SK-N-SH (cell line): ENCODE results near the gene DDO. TPM values are rescaled to one million over a fixed set of nuclear protein-coding genes. Genes with fewer than 3 reads are reported as not detected.

Experiments
- CTCF ChIA-PET: fragments of 300-600, 350-600 bp; formaldehyde crosslinking; extraction: SDS; loops from one replicate; lab custom pipeline; 2021; lab: Yijun Ruan, JAX
- POLR2A ChIA-PET: fragments of 350-600 bp; sonication (Branson Sonifier 250); formaldehyde crosslinking; extraction: SDS; loops from one replicate; lab custom pipeline; 2020; ENCODE audit warnings: antibody characterized with exemption, inconsistent platforms; lab: Yijun Ruan, JAX
- DNase-seq: peaks from one replicate; pipeline ENCODE4 v3.0.0; 2012
- H2AFZ ChIP-seq: fragments of 200-600 bp; sonication (generic); 2 replicates; pipeline ENCODE4 v1.8.1; 2016; ENCODE audit warnings: antibody characterized with exemption, mild to moderate bottlenecking, low read depth
- H3F3A ChIP-seq: fragments of 200-600 bp; sonication (generic); replicated peaks from 2 replicates; pipeline ENCODE3; 2016; ENCODE audit warnings: antibody characterized with exemption, mild to moderate bottlenecking; ENCODE audit not compliant: insufficient read depth
- H3K27ac ChIP-seq, 2 experiments: fragments of 200-500 bp in 1 of 2; fragments of 200-600 bp in 1 of 2; sonication (Bioruptor generic) in 1 of 2; sonication (generic), shearing (Covaris generic) in 1 of 2; 2 replicates each; pipeline versions ENCODE4 v1.5.1 to v1.6.1; 2014 to 2016; ENCODE audit warnings: low read depth in 2 of 2, inconsistent platforms in 1 of 2, low read length in 1 of 2, mild to moderate bottlenecking in 1 of 2, mixed read lengths in 1 of 2
- H3K27me3 ChIP-seq: fragments of 200-600 bp; sonication (generic), shearing (Covaris generic); 2 replicates; pipeline ENCODE4 v1.6.1; 2016; ENCODE audit warnings: mixed run types; ENCODE audit not compliant: insufficient read depth
- H3K36me3 ChIP-seq, 2 experiments: fragments of 200-500 bp in 1 of 2; fragments of 200-600 bp in 1 of 2; sonication (Bioruptor generic) in 1 of 2; sonication (generic) in 1 of 2; replicated peaks in 1 of 2; 2 replicates each; pipeline versions ENCODE3 to v1.5.1; 2014 to 2016; ENCODE audit warnings: low read length in 1 of 2, mild to moderate bottlenecking in 1 of 2; ENCODE audit not compliant: insufficient read depth in 2 of 2, control insufficient read depth in 1 of 2
- H3K4me1 ChIP-seq, 2 experiments: fragments of 200-500 bp in 1 of 2; fragments of 200-600 bp in 1 of 2; sonication (Bioruptor generic) in 1 of 2; sonication (generic), shearing (Covaris generic) in 1 of 2; 2 replicates each; pipeline versions ENCODE4 v1.5.1 to v1.6.1; 2014 to 2016; ENCODE audit warnings: low read depth in 1 of 2, low read length in 1 of 2, mixed run types in 1 of 2; ENCODE audit not compliant: insufficient read depth in 2 of 2, control insufficient read depth in 1 of 2
- H3K4me2 ChIP-seq: fragments of 200-600 bp; sonication (generic), shearing (Covaris generic); 2 replicates; pipeline ENCODE4 v1.6.1; 2017; ENCODE audit warnings: mixed run types
- H3K4me3 ChIP-seq, 2 experiments: fragments of 200-500 bp in 1 of 2; fragments of 200-600 bp in 1 of 2; sonication (Bioruptor generic) in 1 of 2; sonication (generic), shearing (Covaris generic) in 1 of 2; 2 replicates each; pipeline versions ENCODE4 v1.5.1 to v1.8.1; 2014 to 2016; ENCODE audit warnings: low read depth in 2 of 2, inconsistent platforms in 1 of 2, low read length in 1 of 2, mild to moderate bottlenecking in 1 of 2, mixed read lengths in 1 of 2, moderate library complexity in 1 of 2
- H3K79me2 ChIP-seq: fragments of 200-600 bp; sonication (generic); 2 replicates; pipeline ENCODE4 v1.8.1; 2017; ENCODE audit warnings: mild to moderate bottlenecking; ENCODE audit not compliant: insufficient read depth
- H3K9ac ChIP-seq: fragments of 200-600 bp; sonication (generic); 2 replicates; pipeline ENCODE4 v1.6.1; 2017; ENCODE audit warnings: mixed run types
- H3K9me2 ChIP-seq: fragments of 200-600 bp; sonication (generic); 2 replicates; pipeline ENCODE4 v1.6.1; 2017; ENCODE audit warnings: mixed run types
- H3K9me3 ChIP-seq: fragments of 200-600 bp; sonication (generic); 2 replicates; pipeline ENCODE4 v1.6.1; 2017; ENCODE audit warnings: mixed run types, mild to moderate bottlenecking, moderate library complexity
- H4K20me1 ChIP-seq: fragments of 200-600 bp; sonication (generic); 2 replicates; pipeline ENCODE4 v1.6.1; 2017; ENCODE audit warnings: mild to moderate bottlenecking, mixed run types; ENCODE audit not compliant: insufficient read depth
- CHD2 ChIP-seq: fragments of 150-350 bp; IDR thresholded peaks from 2 replicates; pipeline ENCODE4 v1.6.1; 2018; ENCODE audit warnings: low read length; ENCODE audit not compliant: partially characterized antibody
- ELF1 ChIP-seq: IDR thresholded peaks from 2 replicates; pipeline ENCODE4 v1.4.0; 2012
- GABPA ChIP-seq: IDR thresholded peaks from 2 replicates; pipeline ENCODE4 v1.4.0; 2012; ENCODE audit warnings: low read depth, mild to moderate bottlenecking
- GATA2 ChIP-seq: sonication (generic); formaldehyde crosslinking; IDR thresholded peaks from 2 replicates; pipeline ENCODE4 v1.5.0; 2020; ENCODE audit warnings: mild to moderate bottlenecking, missing genetic modification reagents
- JUND ChIP-seq: IDR thresholded peaks from 2 replicates; pipeline ENCODE4 v1.4.0; 2012
- MAX ChIP-seq: IDR thresholded peaks from 2 replicates; pipeline ENCODE4 v1.4.0; 2012; ENCODE audit warnings: low read depth
- MEF2A ChIP-seq: IDR thresholded peaks from 2 replicates; pipeline ENCODE4 v1.4.0; 2012; ENCODE audit warnings: low read depth, borderline replicate concordance
- NFIC ChIP-seq: IDR thresholded peaks from 2 replicates; pipeline ENCODE4 v1.4.0; 2012; ENCODE audit warnings: borderline replicate concordance
- NRF1 ChIP-seq: IDR thresholded peaks from 2 replicates; pipeline ENCODE4 v1.6.1; 2012; ENCODE audit warnings: low read depth, mild to moderate bottlenecking, low read length
- RAD21 ChIP-seq: IDR thresholded peaks from 2 replicates; pipeline ENCODE4 v1.6.1; 2012; ENCODE audit warnings: mild to moderate bottlenecking, low read length
- RCOR1 ChIP-seq: fragments of 150-350 bp; IDR thresholded peaks from 2 replicates; pipeline ENCODE4 v1.6.1; 2017; ENCODE audit warnings: antibody characterized with exemption, low read length
- RFX5 ChIP-seq: IDR thresholded peaks from 2 replicates; pipeline ENCODE4 v1.6.1; 2012; ENCODE audit warnings: mild to moderate bottlenecking, improper control_type of control experiment, low read length
- RXRA ChIP-seq: IDR thresholded peaks from 2 replicates; pipeline ENCODE4 v1.4.0; 2012; ENCODE audit warnings: low read depth, mild to moderate bottlenecking, borderline replicate concordance
- TCF12 ChIP-seq: IDR thresholded peaks from 2 replicates; pipeline ENCODE4 v1.4.0; 2012
- WGBS: methylation state at CpG from one replicate; pipeline ENCODE4 v1.1.6; 2017; ENCODE audit warnings: low lambda C conversion rate; 5-methylcytosine and 5-hydroxymethylcytosine counted together
- polyA plus RNA-seq, 3 experiments: library from polyadenylated mRNA; depleted of rRNA; stranded (reverse); fragments of >200 nt; gene quantifications; 2 replicates each; pipeline ENCODE4 v1.2.3, GENCODE V29; 2012
- TF ChIP-seq, protein P1 (sequence below): IDR thresholded peaks from 2 replicates; pipeline ENCODE4; 2012

The DDO gene
- polyA plus RNA-seq, 1 of the 3 experiments (the other 2 are of a cell fraction), result 0.79 TPM

DNA sequence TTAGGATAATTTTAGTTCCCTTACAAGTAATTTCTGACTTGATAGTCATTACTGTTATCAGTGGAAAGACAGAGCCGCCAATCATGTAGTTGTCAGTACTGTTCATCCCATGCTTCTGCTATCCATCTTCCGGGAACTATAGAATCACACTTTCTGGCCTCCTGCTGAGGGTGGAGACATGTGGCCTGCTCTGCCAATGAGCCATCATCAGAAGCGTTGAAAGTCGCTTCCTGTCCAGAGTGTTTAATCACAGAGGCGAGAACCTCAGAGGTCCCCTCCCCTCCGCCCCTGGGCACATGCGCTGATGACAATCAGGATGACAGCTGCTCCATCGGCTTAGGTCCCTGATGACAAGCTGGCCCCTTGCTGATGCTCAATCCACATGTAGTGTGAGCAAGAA, 3.0 kb downstream of the DDO start:
- Histone ChIP-seq H4K20me1 (no peaks in the 10 kb centered on the region), H3K36me3 (no peaks in the 10 kb centered on the region), H3F3A (no peaks in the 10 kb centered on the region), H2AFZ (no peak overlapping the region), H3K9ac (no peak overlapping the region), H3K4me3 (no peak overlapping the region), H3K79me2 (no peaks in the 10 kb centered on the region)
- CTCF ChIA-PET, result interaction anchor here (1.6 kb wide), 1 partner anchor 373 kb away, joined by 5 read pairs; no protein-coding TSS in a partner anchor
- no peak for DNase-seq
- TF ChIP-seq NRF1 (no peak), ELF1 (no peak), GABPA (no peak), RAD21 (no peak), CHD2 (no peak), TCF12 (no peak)
- TF ChIP-seq, all 33 proteins: peak for 0
- Histone ChIP-seq H3K4me1 (peaks cover 0 to 12% of the 10 kb centered on the region in 2 experiments; a peak in 1 of 4 replicates), H3K27ac (no peak overlapping the region), H3K27me3 (no peaks in the 10 kb centered on the region), H3K9me2 (no peaks in the 10 kb centered on the region), H3K4me2 (no peak overlapping the region), H3K9me3 (no peaks in the 10 kb centered on the region)
- 59% methylated on average over 5 of the region's 8 CpGs for WGBS
- POLR2A ChIA-PET, result no interaction called here

GRCh38 chr6:110410511-110410910, 4.9 kb downstream of the DDO start:
- Histone ChIP-seq H3K9ac (no peak overlapping the region), H3K36me3 (no peaks in the 10 kb centered on the region), H3K27me3 (no peaks in the 10 kb centered on the region), H3K79me2 (no peaks in the 10 kb centered on the region), H3K9me2 (no peaks in the 10 kb centered on the region), H3K27ac (no peak overlapping the region), H3K9me3 (no peaks in the 10 kb centered on the region), H4K20me1 (no peaks in the 10 kb centered on the region), H3F3A (no peaks in the 10 kb centered on the region), H2AFZ (no peak overlapping the region), H3K4me1 (peaks cover 0 to 12% of the 10 kb centered on the region in 2 experiments; a peak in 1 of 4 replicates), H3K4me2 (no peak overlapping the region), H3K4me3 (no peak overlapping the region)
- CTCF ChIA-PET, result interaction anchor here (0.7 to 1.3 kb wide), 3 partner anchors 15 to 357 kb away, joined by 3 read pairs; no protein-coding TSS in a partner anchor
- 73% methylated on average over 4 of the region's 4 CpGs for WGBS
- no peak for TF ChIP-seq RFX5
- TF ChIP-seq, protein P1, sequence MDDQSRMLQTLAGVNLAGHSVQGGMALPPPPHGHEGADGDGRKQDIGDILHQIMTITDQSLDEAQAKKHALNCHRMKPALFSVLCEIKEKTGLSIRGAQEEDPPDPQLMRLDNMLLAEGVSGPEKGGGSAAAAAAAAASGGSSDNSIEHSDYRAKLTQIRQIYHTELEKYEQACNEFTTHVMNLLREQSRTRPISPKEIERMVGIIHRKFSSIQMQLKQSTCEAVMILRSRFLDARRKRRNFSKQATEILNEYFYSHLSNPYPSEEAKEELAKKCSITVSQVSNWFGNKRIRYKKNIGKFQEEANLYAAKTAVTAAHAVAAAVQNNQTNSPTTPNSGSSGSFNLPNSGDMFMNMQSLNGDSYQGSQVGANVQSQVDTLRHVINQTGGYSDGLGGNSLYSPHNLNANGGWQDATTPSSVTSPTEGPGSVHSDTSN, result no peak
- no peak for TF ChIP-seq JUND
- TF ChIP-seq RCOR1, result no peak
- TF ChIP-seq MEF2A, result no peak
- no peak for TF ChIP-seq RXRA
- no peak for TF ChIP-seq MAX
- TF ChIP-seq GATA2 (CRISPR knock-in tag), result no peak
- no peak for TF ChIP-seq NFIC
- TF ChIP-seq ELF1, result no peak
- no peak for DNase-seq
- POLR2A ChIA-PET, result no interaction called here
